SK-N-MC (cell line): Measurements from ENCODE around the gene INPP5J.

Experiments
- EZH2 ChIP-seq: fragments of 200-600 bp; sonication (generic); IDR thresholded peaks from one replicate; pipeline ENCODE4 v1.6.1; 2017; ENCODE audit warnings: antibody characterized with exemption
- FOXP2 ChIP-seq: optimal IDR thresholded peaks from 2 replicates; pipeline ENCODE3; 2011; ENCODE audit warnings: mild to moderate bottlenecking, moderate library complexity; ENCODE audit not compliant: insufficient read depth; ENCODE audit errors: extremely low read length, control extremely low read depth
- POLR2AphosphoS5 ChIP-seq: IDR thresholded peaks from 2 replicates; pipeline ENCODE4 v1.6.1; 2012; ENCODE audit warnings: mild to moderate bottlenecking, low read depth, low read length, borderline replicate concordance

- TF ChIP-seq EZH2: no peak
- TF ChIP-seq POLR2AphosphoS5: no peak
- TF ChIP-seq FOXP2: no peak
Observed at GRCh38 chr22:31089160-31090100, 33.3 kb upstream of the INPP5J start.
